Measurements from ENCODE around the gene DAO. TPM values are rescaled to one million over a fixed set of nuclear protein-coding genes. Genes with fewer than 3 reads are reported as not detected.

Gene DAO
- total and polyA plus RNA-seq, 2 of the 4 experiments (the other 2 are of a cell fraction): not detected

DNA sequence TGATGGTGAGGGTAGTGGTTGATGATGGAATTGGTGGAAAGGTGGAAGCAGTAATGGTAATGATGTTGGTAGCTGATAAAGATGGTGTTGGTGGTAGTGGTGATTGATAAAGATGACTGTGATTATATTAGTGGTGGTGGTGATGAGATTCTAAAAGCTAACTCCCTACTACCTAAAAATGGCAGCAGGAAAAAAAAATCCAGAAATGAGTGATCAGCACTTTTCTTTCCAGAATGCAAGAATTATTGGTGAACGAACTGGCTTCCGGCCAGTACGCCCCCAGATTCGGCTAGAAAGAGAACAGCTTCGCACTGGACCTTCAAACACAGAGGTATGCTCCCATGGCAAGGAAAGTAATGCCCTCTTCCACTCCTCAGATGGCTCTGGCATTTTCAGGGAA, 19.3 kb downstream of the DAO start:
- no peak overlapping the region for H3K14ac ChIP-seq (replicated peaks; ENCODE audit: low read depth, low read length)
- intact Hi-C loops (cut with micrococcal nuclease): no loop called here

More for the DNA sequence above, 19.3 kb downstream of the DAO start:
- dilution Hi-C loops (cut with HindIII; ENCODE audit: low sequenced_read_pairs, unreplicated experiment): no loop called here
- Histone ChIP-seq H2BK120ac (ENCODE audit: low read depth, low read length) (no peak overlapping the region), H4K8ac (ENCODE audit: low read depth in 2 of 2, low read length in 2 of 2) (no peak overlapping the region), H3K27ac (ENCODE audit: insufficient read depth, low read length) (no peak overlapping the region), H3K79me1 (ENCODE audit: low read depth in 1 of 2, low read length in 2 of 2) (no peaks in the 10 kb centered on the region), H3K9me3 (ENCODE audit: control insufficient read depth, insufficient read depth, low read length) (no peaks in the 10 kb centered on the region), H2BK15ac (ENCODE audit: low read depth, low read length) (no peak overlapping the region), H3K27me3 (ENCODE audit: control insufficient read depth, insufficient read depth, low read length) (peaks cover 5% of the 10 kb centered on the region), H2AK9ac (replicated peaks; ENCODE audit: low read depth, low read length, poor library complexity) (no peak overlapping the region), H3K36me3 (ENCODE audit: control insufficient read depth, insufficient read depth, low read length) (no peaks in the 10 kb centered on the region), H4K91ac (ENCODE audit: insufficient read depth, low read depth, low read length) (no peak overlapping the region), H2AFZ (replicated peaks; ENCODE audit: low read length, poor library complexity) (no peak overlapping the region), H3K56ac (ENCODE audit: extremely low read depth, insufficient read depth, low read length) (no peak overlapping the region), H4K5ac (ENCODE audit: low read depth, low read length) (no peak overlapping the region), H3K4ac (ENCODE audit: low read depth, low read length) (no peak overlapping the region), H2BK5ac (ENCODE audit: low read depth, low read length, poor library complexity, severe bottlenecking) (no peak overlapping the region), H4K20me1 (ENCODE audit: insufficient read depth, low read length) (no peaks in the 10 kb centered on the region; the same call in 1 of the 2 replicates), H3K4me3 (ENCODE audit: insufficient read depth, low read depth, low read length) (no peak overlapping the region), H3K18ac (ENCODE audit: low read depth, low read length) (no peak overlapping the region), H2BK20ac (ENCODE audit: low read depth, low read length) (no peak overlapping the region), H3K4me2 (ENCODE audit: low read depth, low read length) (no peak overlapping the region), H3K9me1 (ENCODE audit: insufficient read depth, low read length) (peaks cover 6% of the 10 kb centered on the region), H3K9ac (ENCODE audit: low read depth, low read length) (no peak overlapping the region), H3K4me1 (ENCODE audit: control insufficient read depth, insufficient read depth, low read length) (no peaks in the 10 kb centered on the region), H2AK5ac (ENCODE audit: low read depth, low read length) (no peak overlapping the region), H3K23ac (ENCODE audit: low read depth, low read length) (no peak overlapping the region)
- TF ChIP-seq POLR2A (IDR thresholded peaks at IDR 0.05; ENCODE audit: low read depth, low read length) (no peak), CEBPB (IDR thresholded peaks at IDR 0.05; ENCODE audit: low read depth, low read length) (no peak), RAD21 (IDR thresholded peaks at IDR 0.05; ENCODE audit: low read length) (no peak), MXI1 (IDR thresholded peaks at IDR 0.05; ENCODE audit: borderline replicate concordance, low read depth, low read length) (no peak), RCOR1 (IDR thresholded peaks at IDR 0.05; ENCODE audit: insufficient replicate concordance, low read length) (no peak), BHLHE40 (IDR thresholded peaks at IDR 0.05; ENCODE audit: low read depth, low read length) (no peak)
- TF ChIP-seq, protein P1, sequence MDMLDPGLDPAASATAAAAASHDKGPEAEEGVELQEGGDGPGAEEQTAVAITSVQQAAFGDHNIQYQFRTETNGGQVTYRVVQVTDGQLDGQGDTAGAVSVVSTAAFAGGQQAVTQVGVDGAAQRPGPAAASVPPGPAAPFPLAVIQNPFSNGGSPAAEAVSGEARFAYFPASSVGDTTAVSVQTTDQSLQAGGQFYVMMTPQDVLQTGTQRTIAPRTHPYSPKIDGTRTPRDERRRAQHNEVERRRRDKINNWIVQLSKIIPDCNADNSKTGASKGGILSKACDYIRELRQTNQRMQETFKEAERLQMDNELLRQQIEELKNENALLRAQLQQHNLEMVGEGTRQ (IDR thresholded peaks at IDR 0.05; ENCODE audit: low read depth, low read length): no peak
- POLR2A ChIA-PET (ENCODE audit: unreplicated experiment): no interaction called here
- no TSS peak for BruUV-seq (replicated peaks)
- ATAC-seq (ENCODE audit: low read depth): no peak
- no CpG with 5 or more reads among the region's 5 CpGs for WGBS, 2 experiments (ENCODE audit: extremely low coverage in 2 of 2, insufficient read length in 1 of 2)
- in situ Hi-C loops (cut with MboI; ENCODE audit: low sequenced_read_pairs): no loop called here
- DNase-seq: no peak
- CTCF ChIA-PET: no interaction called here

Data from IMR-90 (cell line).